Measurements from ENCODE around the gene OTUD3.
"Not testable (repeated sequence)": the region's sequence is repeated elsewhere in the genome, so short reads cannot be mapped to it uniquely, and the experiment has no call there.

DNA sequence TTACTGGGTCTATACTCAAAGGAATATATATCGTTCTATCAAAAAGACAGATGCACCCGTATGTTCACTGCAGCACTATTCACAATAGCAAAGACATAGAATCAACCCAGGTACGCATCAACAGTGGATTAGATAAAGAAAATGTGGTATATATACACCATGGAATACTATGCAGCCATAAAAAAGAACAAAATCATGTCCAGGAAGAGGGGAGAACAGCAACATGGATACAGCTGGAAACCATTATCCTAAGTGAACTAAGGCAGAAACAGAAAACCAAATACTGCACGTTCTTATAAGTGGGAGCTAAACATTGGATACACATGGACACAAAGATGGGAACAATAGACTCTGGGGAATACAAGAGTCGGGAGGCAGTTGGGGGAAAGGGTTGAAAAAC, 1.4 kb upstream of the OTUD3 start:
- TF ChIP-seq, protein P1, sequence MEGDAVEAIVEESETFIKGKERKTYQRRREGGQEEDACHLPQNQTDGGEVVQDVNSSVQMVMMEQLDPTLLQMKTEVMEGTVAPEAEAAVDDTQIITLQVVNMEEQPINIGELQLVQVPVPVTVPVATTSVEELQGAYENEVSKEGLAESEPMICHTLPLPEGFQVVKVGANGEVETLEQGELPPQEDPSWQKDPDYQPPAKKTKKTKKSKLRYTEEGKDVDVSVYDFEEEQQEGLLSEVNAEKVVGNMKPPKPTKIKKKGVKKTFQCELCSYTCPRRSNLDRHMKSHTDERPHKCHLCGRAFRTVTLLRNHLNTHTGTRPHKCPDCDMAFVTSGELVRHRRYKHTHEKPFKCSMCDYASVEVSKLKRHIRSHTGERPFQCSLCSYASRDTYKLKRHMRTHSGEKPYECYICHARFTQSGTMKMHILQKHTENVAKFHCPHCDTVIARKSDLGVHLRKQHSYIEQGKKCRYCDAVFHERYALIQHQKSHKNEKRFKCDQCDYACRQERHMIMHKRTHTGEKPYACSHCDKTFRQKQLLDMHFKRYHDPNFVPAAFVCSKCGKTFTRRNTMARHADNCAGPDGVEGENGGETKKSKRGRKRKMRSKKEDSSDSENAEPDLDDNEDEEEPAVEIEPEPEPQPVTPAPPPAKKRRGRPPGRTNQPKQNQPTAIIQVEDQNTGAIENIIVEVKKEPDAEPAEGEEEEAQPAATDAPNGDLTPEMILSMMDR (IDR thresholded peaks at IDR 0.05), result not testable (repeated sequence)
- TF ChIP-seq POLR2A (IDR thresholded peaks at IDR 0.05), result not testable (repeated sequence)
